ENCODE measurements around the gene ADGRV1.

The ADGRV1 gene

DNA sequence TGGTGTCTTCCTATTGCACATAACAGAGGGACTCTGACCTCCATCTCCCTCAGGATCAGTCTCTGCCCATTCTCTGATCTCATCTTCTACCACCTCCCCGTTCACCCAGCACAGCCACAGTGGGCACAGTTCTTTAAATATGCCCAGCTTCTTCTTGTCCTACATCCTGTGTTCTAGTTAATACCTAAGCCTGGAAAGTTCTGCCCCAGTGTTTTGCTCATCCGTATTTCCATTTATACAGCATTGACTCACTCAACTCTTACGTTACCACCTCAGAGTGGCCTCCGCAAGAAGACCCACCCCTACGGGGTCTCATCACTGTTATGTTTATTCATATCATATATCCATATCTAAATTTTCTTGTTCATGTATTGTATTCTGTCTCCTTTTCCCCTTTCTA is 315.5 kb downstream of the ADGRV1 start:
- no peak overlapping the region for H3K4me3 ChIP-seq (replicated peaks; ENCODE audit: low read depth, low read length)
- DNase-seq (ENCODE audit: low read depth), result no peak
- TF ChIP-seq, protein P1, sequence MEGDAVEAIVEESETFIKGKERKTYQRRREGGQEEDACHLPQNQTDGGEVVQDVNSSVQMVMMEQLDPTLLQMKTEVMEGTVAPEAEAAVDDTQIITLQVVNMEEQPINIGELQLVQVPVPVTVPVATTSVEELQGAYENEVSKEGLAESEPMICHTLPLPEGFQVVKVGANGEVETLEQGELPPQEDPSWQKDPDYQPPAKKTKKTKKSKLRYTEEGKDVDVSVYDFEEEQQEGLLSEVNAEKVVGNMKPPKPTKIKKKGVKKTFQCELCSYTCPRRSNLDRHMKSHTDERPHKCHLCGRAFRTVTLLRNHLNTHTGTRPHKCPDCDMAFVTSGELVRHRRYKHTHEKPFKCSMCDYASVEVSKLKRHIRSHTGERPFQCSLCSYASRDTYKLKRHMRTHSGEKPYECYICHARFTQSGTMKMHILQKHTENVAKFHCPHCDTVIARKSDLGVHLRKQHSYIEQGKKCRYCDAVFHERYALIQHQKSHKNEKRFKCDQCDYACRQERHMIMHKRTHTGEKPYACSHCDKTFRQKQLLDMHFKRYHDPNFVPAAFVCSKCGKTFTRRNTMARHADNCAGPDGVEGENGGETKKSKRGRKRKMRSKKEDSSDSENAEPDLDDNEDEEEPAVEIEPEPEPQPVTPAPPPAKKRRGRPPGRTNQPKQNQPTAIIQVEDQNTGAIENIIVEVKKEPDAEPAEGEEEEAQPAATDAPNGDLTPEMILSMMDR (IDR thresholded peaks at IDR 0.05; ENCODE audit: low read length, missing control alignments), result no peak

DNA sequence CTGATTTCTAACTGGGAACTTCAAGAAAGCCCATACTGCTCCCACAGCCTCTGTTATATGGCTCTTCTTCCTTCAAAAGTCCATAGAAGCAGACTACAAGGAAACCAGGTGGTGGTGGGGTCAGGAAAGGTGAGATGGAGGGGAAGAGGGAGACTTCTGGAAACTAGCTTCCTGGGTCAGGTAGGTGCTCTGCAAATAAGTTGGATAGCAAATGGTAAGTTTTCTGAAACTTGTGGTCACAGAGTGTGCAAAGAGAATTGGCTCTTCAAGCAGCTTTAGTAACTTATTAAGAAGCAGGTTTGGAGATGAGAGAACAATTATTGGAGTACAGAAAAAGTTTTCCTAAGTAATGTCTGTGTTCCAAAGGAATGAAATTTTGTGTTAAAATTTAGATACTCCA is 316.9 kb downstream of the ADGRV1 start:
- no peak overlapping the region for H3K4me3 ChIP-seq (replicated peaks; ENCODE audit: low read depth, low read length)
- TF ChIP-seq, protein P1 (IDR thresholded peaks at IDR 0.05; ENCODE audit: low read length, missing control alignments), result no peak
- no peak for DNase-seq (ENCODE audit: low read depth)

DNA sequence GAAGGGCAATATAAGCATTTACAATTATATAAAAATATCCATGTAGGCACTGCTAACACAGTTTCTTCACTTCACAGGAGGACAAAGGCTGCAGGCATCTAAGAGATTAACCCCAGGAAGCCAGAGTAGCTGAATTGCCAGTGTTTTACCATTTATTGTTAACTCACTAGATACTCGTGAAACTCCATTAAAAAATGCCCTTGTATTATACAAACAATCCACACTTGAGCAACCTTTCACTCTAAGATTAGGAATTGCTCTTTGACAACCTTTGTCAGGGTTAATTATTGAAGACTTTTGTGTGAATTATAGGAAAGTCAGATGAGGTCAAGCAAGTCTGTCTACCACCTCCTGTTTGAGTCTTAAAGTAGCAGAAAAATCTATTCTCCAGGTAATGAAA is 317.8 kb downstream of the ADGRV1 start:
- no peak for DNase-seq (ENCODE audit: low read depth)
- TF ChIP-seq, protein P1 (IDR thresholded peaks at IDR 0.05; ENCODE audit: low read length, missing control alignments), result no peak
- no peak overlapping the region for H3K4me3 ChIP-seq (replicated peaks; ENCODE audit: low read depth, low read length)

DNA sequence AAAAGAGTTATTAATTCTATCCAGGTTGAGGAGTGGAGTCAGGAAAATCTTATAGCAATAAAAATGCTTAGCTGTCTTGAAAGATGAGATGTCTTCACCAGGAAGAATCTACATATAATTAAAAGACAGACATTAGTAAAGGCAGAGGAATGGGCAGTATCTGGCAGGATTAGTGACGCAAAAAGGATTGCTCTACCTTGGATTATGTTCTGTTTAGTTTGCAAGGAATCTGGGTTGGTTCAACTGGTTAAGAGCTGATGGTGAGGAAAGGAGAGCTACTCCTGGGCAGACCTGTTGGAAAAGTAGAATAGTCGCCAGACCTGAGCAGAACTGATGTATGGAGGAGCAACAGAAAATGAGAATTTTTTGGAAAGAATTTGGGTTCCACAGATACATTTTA is 318.5 kb downstream of the ADGRV1 start:
- no peak overlapping the region for H3K4me3 ChIP-seq (replicated peaks; ENCODE audit: low read depth, low read length)
- no peak for DNase-seq (ENCODE audit: low read depth)
- TF ChIP-seq, protein P1 (IDR thresholded peaks at IDR 0.05; ENCODE audit: low read length, missing control alignments), result no peak

DNA sequence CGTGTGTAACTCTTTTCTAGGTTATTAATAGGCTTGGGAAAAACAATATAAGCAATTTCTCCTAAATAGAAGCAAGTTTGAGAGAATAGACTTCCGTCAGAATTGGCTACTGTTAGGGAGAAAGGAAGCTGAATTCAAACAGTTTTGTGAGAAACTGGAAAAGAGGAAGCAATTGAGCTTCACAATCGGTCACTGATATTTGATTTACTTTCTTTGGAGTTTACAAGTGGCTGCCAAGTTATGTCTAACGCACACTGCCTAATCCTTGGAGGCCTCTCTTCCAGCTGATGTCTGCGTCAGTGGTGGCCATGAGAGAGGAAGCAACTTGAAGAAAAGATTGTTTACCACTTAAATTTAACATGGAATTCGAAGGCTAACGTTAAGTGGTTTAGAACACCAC is 319.5 kb downstream of the ADGRV1 start:
- TF ChIP-seq, protein P1 (IDR thresholded peaks at IDR 0.05; ENCODE audit: low read length, missing control alignments), result no peak
- H3K4me3 ChIP-seq (replicated peaks; ENCODE audit: low read depth, low read length), result no peak overlapping the region
- no peak for DNase-seq (ENCODE audit: low read depth)

DNA sequence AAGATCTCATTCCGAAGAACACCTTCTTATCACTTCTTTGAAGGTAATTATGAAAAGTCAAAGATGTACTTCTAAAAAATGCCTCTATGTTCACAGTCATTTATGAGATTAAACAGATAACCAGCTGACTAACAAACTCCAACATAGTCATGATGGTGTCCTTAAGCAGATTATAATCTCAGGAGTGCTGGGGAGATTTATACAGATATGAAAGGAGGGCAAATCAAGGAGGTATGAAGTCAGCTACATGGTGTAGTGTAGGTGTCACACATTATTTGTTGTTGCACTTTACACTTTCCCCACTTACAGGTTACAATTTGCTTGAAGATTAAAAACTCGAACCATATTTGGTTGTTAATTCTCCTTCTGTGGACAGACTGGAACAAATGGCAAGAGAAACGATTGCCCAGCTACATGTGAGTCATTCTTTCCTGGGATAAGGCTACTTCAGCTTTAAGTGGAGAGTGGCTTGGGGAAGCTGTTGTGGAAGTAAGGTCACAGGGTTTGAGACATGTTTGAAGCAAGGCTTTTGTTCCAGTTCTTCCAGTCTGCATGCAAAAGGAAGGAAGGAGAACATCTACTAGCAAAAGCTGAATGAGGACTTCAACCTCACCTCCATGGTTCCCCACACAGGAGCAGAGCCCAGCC is 320.1 kb downstream of the ADGRV1 start:
- TF ChIP-seq, protein P1 (IDR thresholded peaks at IDR 0.05; ENCODE audit: low read length, missing control alignments), result no peak
- no peak overlapping the region for H3K4me3 ChIP-seq (replicated peaks; ENCODE audit: low read depth, low read length)
- DNase-seq (ENCODE audit: low read depth), result peak; percentile 77

DNA sequence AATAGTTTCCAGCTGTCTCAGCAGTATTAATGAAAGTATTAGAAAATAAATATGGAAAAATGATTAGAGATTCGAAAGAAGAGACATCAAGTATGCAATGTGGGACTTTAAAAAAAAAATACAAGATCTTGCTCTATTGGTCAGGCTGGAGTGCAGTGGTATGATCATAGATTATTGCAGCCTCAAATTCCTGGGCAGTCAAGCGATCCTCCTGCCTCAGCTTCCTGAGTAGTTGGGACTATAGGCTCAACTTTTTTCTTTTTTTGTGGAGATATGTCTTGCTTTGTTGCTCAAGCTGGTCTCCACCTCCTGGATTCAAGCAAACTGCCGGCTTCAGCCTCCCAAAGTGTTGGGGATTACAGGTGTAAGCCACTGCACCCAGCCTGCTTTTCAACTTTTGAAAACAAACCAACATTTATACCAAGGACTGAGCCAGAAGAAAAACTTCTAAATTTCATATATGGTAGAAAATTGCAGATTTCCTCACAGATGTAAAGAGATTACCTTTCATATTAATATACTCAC is 323.1 kb downstream of the ADGRV1 start:
- no peak for DNase-seq (ENCODE audit: low read depth)
- H3K4me3 ChIP-seq (replicated peaks; ENCODE audit: low read depth, low read length), result no peak overlapping the region
- TF ChIP-seq, protein P1 (IDR thresholded peaks at IDR 0.05; ENCODE audit: low read length, missing control alignments), result no peak

Measured in fibroblast of pulmonary artery (primary cell).